UCSD-AML1 (cell line): Measurements from ENCODE around the gene ZMIZ1.

Experiments
- DNase-seq: peaks from one replicate; lab custom pipeline; 2025; ENCODE audit not compliant: unreplicated experiment; lab: John Stamatoyannopoulos, UW

Gene ZMIZ1

DNA sequence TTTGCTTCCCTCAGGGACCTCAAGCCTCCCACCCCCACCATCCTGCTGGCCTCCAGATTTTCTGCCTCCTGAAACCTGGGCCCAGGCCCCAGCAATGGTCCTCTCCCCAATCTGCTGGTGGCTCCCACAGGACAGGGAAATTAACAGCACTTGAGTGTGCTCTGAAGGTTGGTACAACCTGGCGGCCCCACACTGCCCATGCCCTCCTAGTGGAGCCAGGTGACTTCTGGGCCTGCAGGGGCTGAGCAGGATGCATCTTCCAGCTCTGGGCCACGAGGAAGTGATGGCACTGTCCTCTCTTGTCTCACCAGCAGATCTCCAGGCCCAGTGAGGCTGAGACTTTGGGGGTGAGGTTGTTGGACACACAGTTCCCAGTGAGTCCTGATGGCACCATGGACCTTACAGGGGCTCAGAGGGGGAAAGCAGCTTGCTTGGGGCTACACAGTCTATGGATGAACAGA is 3.6 kb upstream of the ZMIZ1 start:
- DNase-seq, result no peak

DNA sequence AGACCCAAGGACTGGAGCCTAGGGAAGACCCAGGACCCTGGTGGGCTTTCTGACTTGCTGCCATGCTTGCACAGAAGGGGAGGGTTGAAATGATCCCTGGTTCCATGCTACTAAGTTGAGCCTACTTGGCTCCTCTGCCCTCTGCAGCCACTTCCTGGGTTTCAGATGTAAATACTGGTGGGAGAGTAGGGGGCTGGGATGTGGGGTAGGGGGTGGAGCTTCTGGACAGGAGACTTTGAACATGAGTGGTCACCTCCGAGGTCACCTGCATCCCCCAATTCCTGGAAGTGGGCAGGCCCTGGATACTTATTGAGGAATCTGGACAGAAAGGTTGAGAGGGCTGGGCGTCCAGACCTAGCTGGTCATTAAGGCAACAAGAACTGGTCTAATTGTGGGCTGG is 2.9 kb upstream of the ZMIZ1 start:
- no peak for DNase-seq

DNA sequence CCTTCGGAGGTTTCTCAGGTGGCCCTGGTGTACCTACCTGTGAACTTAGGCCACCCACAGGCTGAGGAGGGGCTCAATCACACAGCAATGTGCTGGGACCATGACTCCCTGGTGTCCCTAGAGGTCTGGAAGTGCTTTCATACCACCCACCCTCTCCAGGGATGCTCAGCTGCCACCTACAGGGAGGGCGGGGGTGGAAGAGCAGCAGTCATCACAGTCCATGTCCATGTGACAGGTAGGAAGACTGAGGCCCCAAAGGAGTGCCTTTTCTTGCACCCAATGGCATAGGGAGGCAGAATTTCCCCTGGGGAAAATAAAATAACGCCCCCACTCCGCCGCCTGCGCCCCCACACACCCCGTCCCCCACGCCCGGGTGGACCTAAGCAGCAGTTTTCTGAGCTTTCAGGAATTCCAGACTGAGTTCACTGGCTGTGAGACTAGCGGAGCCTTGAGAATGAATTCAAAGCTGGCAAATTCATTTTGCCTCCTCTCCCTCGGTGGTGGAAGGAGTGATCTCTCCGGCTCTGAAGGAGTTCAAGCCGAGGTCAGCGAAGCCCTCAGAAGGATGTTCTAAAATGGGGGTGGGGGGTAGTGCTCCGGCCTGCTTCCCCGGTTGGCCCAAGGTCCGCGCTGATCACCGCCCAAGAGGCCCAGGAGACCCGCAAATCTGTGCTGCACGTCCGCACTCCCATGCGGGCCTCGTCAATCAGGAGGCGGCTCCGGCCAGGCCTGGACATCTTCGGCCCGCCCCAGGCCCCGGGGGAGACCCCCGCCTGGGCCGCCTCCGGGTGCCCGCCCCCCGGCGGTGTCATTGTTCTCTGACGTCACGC is 2.1 kb upstream of the ZMIZ1 start:
- DNase-seq, result peak; percentile 62

DNA sequence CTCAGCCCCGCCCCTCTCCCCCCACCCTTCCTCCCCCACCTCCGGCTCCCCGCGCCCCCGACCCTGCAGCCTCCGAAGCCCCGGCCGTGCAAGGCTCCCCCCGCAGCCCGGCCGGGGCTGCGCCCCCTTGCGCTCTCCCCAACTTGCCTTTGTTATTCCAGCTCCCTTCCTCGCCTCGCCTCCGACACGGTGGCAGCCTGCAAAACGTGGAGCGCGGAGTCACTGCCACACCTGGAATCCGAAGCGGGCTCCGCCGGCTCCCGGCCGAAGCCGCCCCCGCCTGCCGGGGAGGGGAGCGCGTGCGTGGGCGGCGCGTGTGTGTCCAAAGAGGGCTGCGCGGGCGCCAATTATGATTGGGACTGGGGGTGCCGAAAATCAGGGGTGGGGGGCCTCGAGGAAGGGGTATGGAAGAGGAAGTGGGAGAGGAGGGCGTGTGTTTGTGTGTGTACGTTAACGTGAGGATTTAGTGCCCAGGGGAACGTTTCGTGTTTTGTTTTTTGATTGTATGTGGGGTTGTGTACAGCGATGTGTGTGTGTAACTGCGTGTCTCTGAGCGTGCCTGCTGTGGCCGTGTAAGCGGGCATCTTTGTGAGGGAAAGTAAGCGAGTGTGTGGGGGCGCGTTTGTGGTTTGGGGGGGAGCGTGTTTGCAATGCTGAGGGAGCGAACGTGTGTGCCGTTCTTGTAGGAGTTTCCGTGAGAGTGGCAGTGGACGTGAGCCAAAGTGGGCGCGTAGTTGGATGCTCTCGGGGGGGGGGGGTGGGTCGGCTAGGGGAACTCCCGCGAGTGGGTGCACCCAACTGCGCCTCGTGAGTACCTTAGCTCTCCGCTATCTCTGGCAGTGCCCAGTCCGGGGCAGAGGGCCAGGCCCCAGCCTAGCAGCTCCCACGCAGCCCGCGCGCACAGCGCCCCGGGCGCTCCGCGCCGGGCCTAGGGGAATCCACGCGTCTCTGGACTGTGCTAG is 1.2 kb upstream of the ZMIZ1 start:
- DNase-seq, result peak; percentile 90

DNA sequence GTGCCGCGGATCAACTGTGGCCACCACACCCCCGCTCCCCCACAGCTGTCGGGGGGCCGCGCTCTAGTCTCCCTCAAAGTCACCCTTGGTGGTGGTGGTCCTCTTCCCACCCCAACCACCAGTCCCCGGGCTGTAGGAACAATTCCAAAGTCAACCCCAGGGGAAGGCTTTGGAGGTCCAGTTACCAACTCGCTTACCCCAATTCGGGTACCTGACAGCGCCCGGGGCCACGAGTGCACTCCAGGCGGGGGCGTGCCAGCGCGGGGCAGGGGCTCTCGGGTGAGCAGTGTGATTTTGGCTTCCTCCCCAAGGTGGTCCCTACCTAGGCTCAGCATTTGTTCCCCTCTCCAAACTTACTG is 584 bp upstream of the ZMIZ1 start:
- DNase-seq, result peak; percentile 71

DNA sequence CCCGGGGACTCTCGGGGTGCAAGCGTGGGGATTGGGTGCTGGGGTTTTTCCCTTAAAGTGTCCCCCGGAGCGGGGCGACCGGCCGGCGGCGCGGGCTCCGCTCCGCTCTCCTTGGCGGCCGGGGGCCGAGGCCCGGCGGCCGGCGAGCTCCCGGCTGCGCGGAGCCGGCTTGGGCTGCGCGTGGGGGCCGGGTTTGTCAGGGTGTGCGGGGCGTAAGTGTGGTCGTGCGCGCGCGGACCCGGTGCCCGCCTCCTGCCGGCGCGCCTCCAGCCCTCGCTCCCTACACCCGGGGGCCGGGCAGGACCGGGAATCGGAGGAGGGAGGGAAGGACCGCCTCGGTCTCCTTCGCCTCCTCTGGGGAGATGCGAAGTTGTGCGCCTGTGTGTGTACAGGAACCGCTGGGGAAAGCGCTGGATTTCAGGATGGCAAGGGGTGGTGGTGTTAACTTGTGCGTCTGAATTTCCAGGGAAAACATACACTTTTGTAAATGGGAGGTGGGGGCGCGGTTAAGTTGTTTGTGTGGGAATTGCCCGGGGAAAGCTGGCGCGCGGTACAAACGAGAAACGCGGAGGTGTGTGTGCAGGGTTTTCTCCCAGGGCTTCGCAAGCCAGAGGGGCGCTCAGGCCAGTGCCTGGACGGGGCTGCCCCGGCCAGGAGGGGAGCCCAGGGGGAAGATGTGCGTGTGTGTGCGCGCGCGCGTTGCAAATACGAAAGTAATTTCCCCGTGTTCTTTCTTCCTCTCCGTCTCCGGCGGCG is 737 bp downstream of the ZMIZ1 start:
- no peak for DNase-seq

DNA sequence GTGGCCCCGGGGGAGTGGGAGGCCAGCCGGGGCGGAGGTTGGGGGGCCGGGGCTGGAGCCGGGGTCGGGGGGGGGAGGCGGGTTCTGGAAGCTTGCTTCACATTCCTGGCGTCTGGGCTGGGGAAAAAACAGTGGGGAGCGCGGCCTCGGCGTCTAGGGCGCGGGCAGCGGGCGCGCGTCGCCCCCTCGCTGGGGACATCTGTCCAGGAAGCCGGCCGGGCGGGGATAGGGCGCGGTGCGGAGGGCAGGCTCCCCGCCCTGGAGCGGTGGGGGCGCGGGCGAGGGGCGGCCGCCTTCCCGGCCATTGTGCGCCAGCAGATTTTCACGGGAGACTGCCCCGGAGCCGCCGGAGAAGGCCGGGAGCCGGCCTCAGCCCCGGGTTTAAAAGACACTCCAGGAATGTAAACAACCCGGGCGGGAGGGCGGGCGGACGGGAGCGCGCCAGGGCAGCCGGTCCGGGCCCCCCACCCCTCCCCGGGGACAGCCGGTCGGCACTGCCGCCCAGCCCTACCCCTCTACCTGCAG is 1.4 kb downstream of the ZMIZ1 start:
- DNase-seq, result no peak

DNA sequence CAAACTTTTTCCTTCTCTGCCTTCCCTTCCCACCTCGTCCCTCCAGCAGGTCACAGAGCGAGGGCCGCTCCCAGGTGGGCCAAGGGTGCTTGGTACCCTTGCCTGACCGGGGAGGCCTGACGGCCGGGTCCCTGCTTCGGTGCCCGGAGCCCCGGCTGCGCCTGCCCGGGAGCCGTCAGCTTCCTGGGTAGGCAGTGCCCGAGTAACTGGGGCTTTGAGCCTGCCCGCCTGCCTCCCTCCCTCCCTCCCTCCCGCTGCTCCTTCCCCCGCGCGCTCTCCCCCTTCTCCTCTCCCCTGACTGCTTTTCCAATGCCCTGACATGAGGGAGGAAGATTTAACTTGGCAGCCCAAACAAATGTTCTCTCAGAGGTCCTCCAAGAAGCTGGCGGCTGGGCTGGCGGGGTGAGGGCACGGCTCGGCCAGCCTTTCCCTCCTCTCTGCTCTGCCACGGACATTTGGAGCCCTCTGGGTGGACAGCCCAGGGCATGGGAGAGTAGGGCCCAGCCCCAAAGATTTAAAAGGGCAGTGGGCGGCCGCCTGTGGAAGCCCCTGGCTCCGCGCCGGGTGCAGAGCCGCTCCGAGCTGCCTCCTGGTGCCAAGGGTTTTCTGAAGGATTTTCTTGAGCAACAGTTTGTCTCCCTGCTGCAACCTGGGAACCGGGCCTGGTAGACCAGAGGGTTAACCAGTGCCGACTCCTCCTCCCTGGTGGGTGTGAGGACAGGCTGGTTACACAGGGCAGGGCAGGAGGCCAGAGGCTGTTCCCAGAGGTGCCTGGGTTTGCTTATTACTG is 2.0 kb downstream of the ZMIZ1 start:
- peak; percentile 45 for DNase-seq

DNA sequence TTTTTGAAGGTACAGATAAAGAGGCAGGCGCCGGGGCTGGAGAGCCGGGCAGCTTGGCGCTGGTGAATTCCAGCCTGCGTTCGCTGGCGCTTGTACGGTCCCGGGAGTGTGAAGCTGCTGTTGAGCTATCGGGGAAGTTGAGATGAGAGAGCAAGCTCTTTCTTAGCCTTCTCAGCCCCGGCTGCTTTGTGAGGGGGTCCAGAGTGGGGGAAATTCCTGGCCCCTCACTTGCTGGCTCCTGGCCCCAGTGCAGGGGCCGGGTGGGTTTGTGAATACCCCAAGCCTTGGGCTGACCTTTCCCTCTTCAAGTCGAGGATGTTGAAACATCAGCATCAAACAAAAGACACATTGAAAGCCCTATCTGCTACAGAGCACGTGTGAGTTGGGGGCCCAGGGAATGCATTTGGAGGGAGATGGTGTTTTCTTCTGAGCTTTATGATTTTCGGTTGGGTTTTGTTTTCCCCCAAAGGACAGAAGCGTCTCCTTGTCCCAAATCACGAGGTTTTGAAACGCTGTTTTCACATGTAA is 2.7 kb downstream of the ZMIZ1 start:
- no peak for DNase-seq

DNA sequence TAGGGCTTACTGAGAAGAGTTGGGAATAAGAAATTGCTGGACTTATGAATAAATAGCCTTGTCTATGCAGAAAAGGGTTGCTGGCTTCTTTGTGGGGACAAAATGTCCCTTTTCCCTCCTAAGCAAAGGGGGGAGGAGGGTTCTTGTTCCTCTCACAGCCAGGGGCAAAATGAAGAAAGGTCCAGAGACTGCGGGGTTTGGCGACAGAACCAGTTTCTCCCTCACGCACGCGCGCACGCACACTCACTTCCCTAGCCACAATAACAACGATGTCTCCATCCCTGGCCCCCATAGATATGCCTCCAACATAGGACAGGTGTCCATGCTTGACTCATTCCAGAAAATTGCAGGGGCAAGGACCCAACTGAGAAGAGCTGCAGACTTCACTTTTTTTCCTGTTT is 3.3 kb downstream of the ZMIZ1 start:
- DNase-seq, result no peak

DNA sequence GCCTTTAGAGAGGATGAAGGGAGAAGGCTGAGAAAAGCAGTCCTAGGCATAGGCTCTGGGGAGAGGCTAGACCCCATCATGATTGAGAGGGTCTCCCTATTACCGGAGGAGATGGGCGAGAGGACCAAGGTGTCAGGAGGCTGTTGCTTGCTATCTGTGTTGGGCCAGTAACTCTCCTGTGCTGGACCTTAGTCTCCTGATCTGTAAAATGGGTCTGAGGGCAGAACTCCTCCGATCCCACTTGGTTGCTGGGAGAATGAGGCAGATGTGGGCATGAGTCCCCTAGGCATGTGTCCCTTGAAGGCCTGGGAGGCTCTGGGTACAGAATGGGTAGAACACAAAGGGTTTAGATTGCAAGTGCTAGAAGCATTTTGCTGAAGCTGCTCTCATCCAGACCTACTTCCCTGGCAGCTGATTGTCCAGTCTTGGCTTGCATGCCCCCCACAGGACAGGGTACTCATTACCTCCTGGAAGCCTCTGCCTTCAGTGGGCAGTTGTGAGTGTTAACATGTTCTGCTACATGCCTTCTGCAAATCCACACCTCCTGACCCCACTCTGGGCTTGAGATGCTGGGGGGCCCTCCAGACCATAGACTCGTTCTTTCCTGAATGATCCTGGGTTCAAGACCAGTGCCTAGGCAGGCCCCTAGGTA is 4.4 kb downstream of the ZMIZ1 start:
- no peak for DNase-seq

DNA sequence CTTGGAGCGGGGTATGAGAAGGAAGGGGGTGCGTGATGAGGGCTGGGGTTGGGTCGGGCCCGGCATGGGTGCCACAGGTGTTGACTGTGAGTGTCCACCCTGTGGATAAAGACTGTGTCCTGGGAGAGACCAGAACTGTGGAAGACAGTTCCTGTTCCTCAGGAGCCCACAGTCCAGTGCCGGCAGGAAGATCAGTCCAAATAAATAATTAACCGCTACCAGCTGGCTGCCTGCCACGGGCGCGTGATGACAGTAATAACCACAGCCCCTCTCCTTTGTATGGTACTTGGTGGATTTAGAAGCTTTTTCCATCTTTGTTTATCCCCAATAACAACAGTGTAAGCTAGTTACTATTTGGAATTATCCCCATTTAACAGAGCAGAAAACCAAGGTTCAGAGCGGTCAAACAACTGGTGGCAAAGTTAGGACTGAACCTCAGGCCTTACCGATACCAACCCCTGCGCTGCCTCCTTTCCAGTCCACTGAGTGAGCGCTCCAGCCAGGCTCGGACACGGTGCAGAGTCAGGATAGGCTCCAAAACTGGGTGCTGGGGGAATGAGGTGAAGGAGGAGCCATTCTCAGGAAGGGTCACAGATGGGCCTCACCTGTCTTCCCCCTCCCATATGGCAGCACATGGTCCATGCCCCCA is 5.1 kb downstream of the ZMIZ1 start:
- DNase-seq, result no peak

DNA sequence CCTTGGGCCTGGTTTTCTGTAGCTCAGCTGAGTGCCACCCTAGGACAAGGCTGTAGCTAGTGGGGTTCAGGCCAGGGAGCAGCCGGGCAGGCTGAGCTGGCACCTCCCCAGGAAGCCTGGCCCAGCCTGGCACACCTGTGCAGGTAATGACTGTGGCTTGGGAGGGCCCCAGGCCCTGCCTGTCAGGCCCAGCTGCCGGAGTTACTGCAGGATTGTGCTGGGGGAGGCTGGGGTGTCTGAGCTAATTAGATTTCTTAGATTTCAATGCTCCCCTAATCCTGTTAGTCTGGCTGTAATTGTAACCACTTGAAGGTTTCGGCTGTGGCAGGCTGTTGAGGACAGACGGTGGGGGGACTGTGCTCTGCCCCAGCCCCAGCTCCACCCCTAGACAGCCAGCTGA is 6.0 kb downstream of the ZMIZ1 start:
- no peak for DNase-seq

DNA sequence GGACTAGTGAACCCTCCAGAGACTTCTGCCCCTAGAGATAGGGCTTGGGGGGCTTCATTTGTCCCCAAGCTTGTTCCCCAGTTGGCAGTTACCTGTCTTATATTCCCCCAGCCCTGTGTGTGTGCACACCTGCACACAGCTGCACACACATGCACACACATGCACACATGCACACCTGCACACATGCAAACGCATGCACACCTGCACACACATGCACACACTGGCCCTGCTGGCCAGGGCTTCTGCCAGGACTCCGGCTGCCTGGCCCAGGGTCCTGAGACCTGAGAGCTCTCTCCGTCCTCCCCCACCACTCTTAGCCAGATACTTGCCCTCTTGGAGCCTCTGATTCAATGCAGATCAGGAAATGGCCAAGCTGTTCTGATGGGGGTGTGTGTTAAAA is 6.7 kb downstream of the ZMIZ1 start:
- no peak for DNase-seq

DNA sequence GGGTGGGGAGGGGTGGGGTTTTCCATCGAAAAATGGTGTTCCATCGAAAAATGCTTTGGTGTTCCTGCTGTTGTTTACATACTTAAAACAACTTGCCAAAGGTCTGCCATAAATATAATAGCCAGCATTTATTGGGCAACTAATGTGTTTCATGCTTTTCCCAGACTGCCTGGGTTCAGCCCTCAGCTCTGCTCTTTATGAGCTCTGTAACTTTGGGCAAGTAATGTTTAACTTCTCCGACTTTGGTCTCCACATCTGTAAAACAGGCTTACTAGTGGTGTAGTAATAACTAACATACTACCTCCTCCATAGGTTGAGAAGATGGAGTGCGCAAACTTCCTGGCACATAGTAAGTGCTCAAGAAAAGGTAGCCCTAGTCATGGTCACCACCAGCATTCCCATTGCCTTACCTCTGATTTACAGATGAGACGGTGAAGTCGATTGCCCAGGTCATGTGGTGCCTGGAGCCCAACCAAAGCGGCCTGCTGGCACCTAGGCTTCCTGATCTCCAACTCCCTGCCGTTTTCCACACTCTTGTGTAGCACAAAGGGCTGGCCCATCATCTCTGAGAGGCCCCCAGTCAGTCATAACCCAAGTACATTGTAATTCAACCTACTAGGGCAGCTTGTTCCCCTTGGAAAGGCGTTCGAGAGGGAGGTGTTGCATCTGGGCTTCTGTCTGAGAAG is 8.9 kb downstream of the ZMIZ1 start:
- DNase-seq, result no peak

DNA sequence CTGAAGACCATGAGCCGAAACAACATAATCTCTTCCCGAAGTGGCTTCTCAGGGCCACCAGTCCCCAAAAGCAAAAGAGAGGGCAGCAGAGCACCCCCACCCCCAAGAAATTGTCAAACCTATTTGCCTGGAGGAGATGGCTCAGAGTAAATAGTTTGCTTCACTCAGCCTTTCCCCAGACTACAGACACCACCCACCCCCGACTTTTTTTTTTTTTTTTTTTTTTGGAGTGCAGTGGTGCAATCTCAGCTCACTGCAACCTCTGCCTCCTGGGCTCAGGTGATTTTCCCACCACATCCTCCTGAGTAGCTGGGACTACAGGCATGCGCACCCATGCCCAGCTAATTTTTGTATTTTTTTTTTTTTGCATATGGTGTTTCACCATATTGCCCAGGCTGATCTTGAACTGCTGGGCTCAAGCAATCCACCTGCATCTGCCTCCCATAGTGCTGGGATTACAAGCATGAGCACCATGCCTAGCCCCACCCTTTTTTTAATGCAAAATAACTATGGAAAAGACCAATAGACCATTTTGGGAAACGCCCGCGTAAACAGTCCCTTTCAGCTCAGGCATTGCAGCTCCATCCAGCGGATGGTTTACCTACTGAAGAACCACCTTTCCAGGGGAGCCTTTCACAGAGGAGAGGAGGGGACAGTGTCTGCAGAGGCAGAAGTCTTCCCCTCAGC is 9.7 kb downstream of the ZMIZ1 start:
- no peak for DNase-seq

DNA sequence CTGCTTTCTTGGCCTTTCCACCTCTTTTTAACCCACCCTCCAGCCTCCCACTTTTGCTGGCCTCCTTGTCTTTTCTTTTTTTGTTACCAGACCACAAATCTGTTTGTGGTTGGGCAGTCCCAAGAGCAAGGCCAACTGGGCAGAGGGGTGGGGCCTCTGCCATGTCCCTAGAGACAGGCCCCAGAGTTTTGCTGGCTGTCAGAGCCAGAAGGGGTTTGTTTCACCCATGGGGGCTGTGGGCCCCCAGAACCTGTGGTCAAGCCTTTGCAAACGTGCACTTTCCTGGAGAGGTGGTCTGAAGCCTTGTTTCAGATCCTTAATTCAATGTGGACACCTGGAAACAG is 10.3 kb downstream of the ZMIZ1 start:
- no peak for DNase-seq
